ENCODE results near the gene DBF4. TPM values are rescaled to one million over a fixed set of nuclear protein-coding genes. Genes with fewer than 3 reads are reported as not detected.

DBF4 gene
- total and polyA plus RNA-seq, 2 donors (not counting 1 experiment from before 2014, with no cell fraction given), result 5.5 to 13.9 TPM

GRCh38 chr7:87926581-87927461 lies 50.5 kb downstream of the DBF4 start:
- Histone ChIP-seq H3K4me3 (replicated peaks in 1 of 4; ENCODE audit: control extremely low read depth in 1 of 4, insufficient read depth in 1 of 4, low read depth in 3 of 4, low read length in 4 of 4) (no peak overlapping the region), H3K9me3 (ENCODE audit: control insufficient read depth, insufficient read depth, low read depth, low read length) (no peaks in the 10 kb centered on the region), H3K79me2 (ENCODE audit: control insufficient read depth, insufficient read depth, low read length) (no peaks in the 10 kb centered on the region), H4K20me1 (ENCODE audit: control insufficient read depth, extremely low read depth, insufficient read depth, low read length) (no peaks in the 10 kb centered on the region), H3K36me3 (ENCODE audit: control insufficient read depth, insufficient read depth, low read length) (no peaks in the 10 kb centered on the region), H3K9ac (ENCODE audit: insufficient read depth, low read length) (no peak overlapping the region), H3K4me1 (ENCODE audit: control insufficient read depth, extremely low read depth, insufficient read depth, low read length) (no peaks in the 10 kb centered on the region), H3K27me3 (ENCODE audit: control insufficient read depth, insufficient read depth, low read length) (no peaks in the 10 kb centered on the region), H2AFZ (ENCODE audit: low read length) (no peak overlapping the region), H3K27ac (ENCODE audit: insufficient read depth, low read length) (no peak overlapping the region), H3K4me2 (ENCODE audit: extremely low read depth, insufficient read depth, low read length) (no peak overlapping the region)
- peak in 1 of 2 donors; percentile 74 for DNase-seq (ENCODE audit: low read depth in 2 of 2)
- TF ChIP-seq EZH2 (IDR thresholded peaks at IDR 0.05; ENCODE audit: low read length, missing control alignments) (no peak), CTCF (conservative IDR thresholded peaks at IDR 0.05 in 1 of 2, IDR thresholded peaks at IDR 0.05 in 1 of 2; ENCODE audit: low read depth in 1 of 2, low read length in 2 of 2) (no peak)

GRCh38 chr7:87933605-87933952 lies 57.3 kb downstream of the DBF4 start:
- no peak overlapping the region for H3K9ac ChIP-seq (ENCODE audit: insufficient read depth, low read length)
- peak overlapping the region; percentile 86 for H3K4me2 ChIP-seq (ENCODE audit: extremely low read depth, insufficient read depth, low read length)
- no peaks in the 10 kb centered on the region for H3K79me2 ChIP-seq (ENCODE audit: control insufficient read depth, insufficient read depth, low read length)
- no peaks in the 10 kb centered on the region for H3K9me3 ChIP-seq (ENCODE audit: control insufficient read depth, insufficient read depth, low read depth, low read length)
- DNase-seq (ENCODE audit: low read depth in 2 of 2), result no peak
- no peaks in the 10 kb centered on the region for H4K20me1 ChIP-seq (ENCODE audit: control insufficient read depth, extremely low read depth, insufficient read depth, low read length)
- H3K4me3 ChIP-seq (replicated peaks in 1 of 4; ENCODE audit: control extremely low read depth in 1 of 4, insufficient read depth in 1 of 4, low read depth in 3 of 4, low read length in 4 of 4), result peak overlapping the region in 3 of 4 experiments; percentile 50 to 66 (median 62)
- no peak overlapping the region for H3K27ac ChIP-seq (ENCODE audit: insufficient read depth, low read length)
- H3K27me3 ChIP-seq (ENCODE audit: control insufficient read depth, insufficient read depth, low read length), result peaks cover 2% of the 10 kb centered on the region
- H3K4me1 ChIP-seq (ENCODE audit: control insufficient read depth, extremely low read depth, insufficient read depth, low read length), result no peaks in the 10 kb centered on the region
- peak overlapping the region; percentile 82 for H2AFZ ChIP-seq (ENCODE audit: low read length)
- TF ChIP-seq EZH2 (IDR thresholded peaks at IDR 0.05; ENCODE audit: low read length, missing control alignments), result no peak
- no peak for TF ChIP-seq CTCF (conservative IDR thresholded peaks at IDR 0.05 in 1 of 2, IDR thresholded peaks at IDR 0.05 in 1 of 2; ENCODE audit: low read depth in 1 of 2, low read length in 2 of 2)
- H3K36me3 ChIP-seq (ENCODE audit: control insufficient read depth, insufficient read depth, low read length), result no peaks in the 10 kb centered on the region

GRCh38 chr7:87933953-87934698 lies 57.8 kb downstream of the DBF4 start, which contains the start of gene ADAM22:
ADAM22 (plus strand) TSS chr7:87934251; CDS start chr7:87934466, 215 bp downstream.
- Histone ChIP-seq H3K4me2 (ENCODE audit: extremely low read depth, insufficient read depth, low read length) (peak within 1 kb of the TSS; percentile 86), H3K9ac (ENCODE audit: insufficient read depth, low read length) (no peak within 1 kb of the TSS)

More at GRCh38 chr7:87933953-87934698, 57.8 kb downstream of the DBF4 start, which contains the start of gene ADAM22:
- TF ChIP-seq CTCF (conservative IDR thresholded peaks at IDR 0.05 in 1 of 2, IDR thresholded peaks at IDR 0.05 in 1 of 2; ENCODE audit: low read depth in 1 of 2, low read length in 2 of 2), result no peak
- TF ChIP-seq EZH2 (IDR thresholded peaks at IDR 0.05; ENCODE audit: low read length, missing control alignments), result no peak
- H3K27me3 ChIP-seq (ENCODE audit: control insufficient read depth, insufficient read depth, low read length), result peaks cover 2% of the 10 kb centered on the region
- H3K9me3 ChIP-seq (ENCODE audit: control insufficient read depth, insufficient read depth, low read depth, low read length), result no peaks in the 10 kb centered on the region
- no peak within 1 kb of the TSS for H3K27ac ChIP-seq (ENCODE audit: insufficient read depth, low read length)
- peak within 1 kb of the TSS; percentile 50 to 73 (median 60) for H3K4me3 ChIP-seq (replicated peaks in 1 of 4; ENCODE audit: control extremely low read depth in 1 of 4, insufficient read depth in 1 of 4, low read depth in 3 of 4, low read length in 4 of 4)
- H2AFZ ChIP-seq (ENCODE audit: low read length), result peak within 1 kb of the TSS; percentile 82
- H3K4me1 ChIP-seq (ENCODE audit: control insufficient read depth, extremely low read depth, insufficient read depth, low read length), result no peaks in the 10 kb centered on the region
- no peaks in the 10 kb centered on the region for H4K20me1 ChIP-seq (ENCODE audit: control insufficient read depth, extremely low read depth, insufficient read depth, low read length)
- DNase-seq (ENCODE audit: low read depth in 2 of 2), result peak; percentile 83 to 89
- no peaks in the 10 kb centered on the region for H3K79me2 ChIP-seq (ENCODE audit: control insufficient read depth, insufficient read depth, low read length)
- H3K36me3 ChIP-seq (ENCODE audit: control insufficient read depth, insufficient read depth, low read length), result no peaks in the 10 kb centered on the region
